Stimulated activated CD8-positive, alpha-beta memory T cell treated with anti-CD3 and anti-CD28 coated beads, Interleukin-4, amount 100 ng/mL, for 24 hours (primary cell): ENCODE data around the gene PLCG2.
"Not testable (repeated sequence)": the region's sequence is repeated elsewhere in the genome, so short reads cannot be mapped to it uniquely, and the experiment has no call there.

ENCODE experiments used
- DNase-seq: peaks from one replicate; pipeline ENCODE4 v3.0.0-alpha.2; 2020; ENCODE audit warnings: low read depth

The PLCG2 gene

GRCh38 chr16:81939164-81940056 lies 160.3 kb downstream of the PLCG2 start:
- DNase-seq: no peak

GRCh38 chr16:81940781-81941560 lies 161.9 kb downstream of the PLCG2 start:
- no peak for DNase-seq

GRCh38 chr16:81942007-81942601 lies 163.0 kb downstream of the PLCG2 start:
- DNase-seq: no peak

- no peak for DNase-seq
Measured at GRCh38 chr16:81945665-81946064, 166.6 kb downstream of the PLCG2 start.

- no peak for DNase-seq
Measured at GRCh38 chr16:81946206-81946605, 167.1 kb downstream of the PLCG2 start.

- DNase-seq: no peak
Measured at GRCh38 chr16:81951564-81951963, 172.5 kb downstream of the PLCG2 start.

- no peak for DNase-seq
Measured at GRCh38 chr16:81956213-81956948, 177.3 kb downstream of the PLCG2 start.

GRCh38 chr16:81964808-81965207 lies 185.7 kb downstream of the PLCG2 start:
- no peak for DNase-seq

- DNase-seq: no peak
Measured at GRCh38 chr16:81967358-81967757, 188.3 kb downstream of the PLCG2 start.

- no peak for DNase-seq
Measured at GRCh38 chr16:81971853-81972252, 192.8 kb downstream of the PLCG2 start.

- DNase-seq: no peak
Measured at GRCh38 chr16:81973737-81974136, 194.6 kb downstream of the PLCG2 start.

- no peak for DNase-seq
Measured at GRCh38 chr16:81975637-81976036, 196.5 kb downstream of the PLCG2 start.

GRCh38 chr16:81977335-81977942 lies 198.3 kb downstream of the PLCG2 start:
- DNase-seq: not testable (repeated sequence)

- no peak for DNase-seq
Measured at GRCh38 chr16:81987121-81987520, 208.0 kb downstream of the PLCG2 start.

GRCh38 chr16:81987706-81988105 lies 208.6 kb downstream of the PLCG2 start:
- DNase-seq: no peak

GRCh38 chr16:81992859-81993258 lies 213.8 kb downstream of the PLCG2 start:
- no peak for DNase-seq

GRCh38 chr16:81994485-81994884 lies 215.4 kb downstream of the PLCG2 start:
- no peak for DNase-seq

- DNase-seq: no peak
Measured at GRCh38 chr16:81995651-81996050, 216.6 kb downstream of the PLCG2 start.

GRCh38 chr16:81996664-81997509 lies 217.8 kb downstream of the PLCG2 start:
- no peak for DNase-seq

- no peak for DNase-seq
Measured at GRCh38 chr16:81997738-81998137, 218.6 kb downstream of the PLCG2 start.

- no peak for DNase-seq
Measured at GRCh38 chr16:82002831-82003230, 223.7 kb downstream of the PLCG2 start.
